Renal cortex interstitium (tissue), 15 donors: Measurements from ENCODE around the gene BEAN1. TPM values are rescaled to one million over a fixed set of nuclear protein-coding genes. Genes with fewer than 3 reads are reported as not detected.

Experiments used
- DNase-seq, 11 donors: peaks; one replicate each; pipeline ENCODE4 v3.0.0-alpha.2; 2013; ENCODE audit warnings: low read depth in 9 of 11, low spot score in 4 of 11; ENCODE audit errors: extremely low read depth in 1 of 11
- long read RNA-seq, 16 experiments: transcript quantifications; one replicate each; lab custom pipeline, GENCODE V29; 2026
- polyA plus RNA-seq, 3 donors: library from polyadenylated mRNA; unstranded; fragments of 120-200 nt; gene quantifications; one replicate each; pipeline ENCODE4 v1.2.1, GENCODE V29; 2013; ENCODE audit not compliant: insufficient read length in 3 of 3

The BEAN1 gene
- 1 to 10 TPM; 1.4 to 2.7 (median 1.7) TPM for polyA plus RNA-seq
- long read RNA-seq, donor 1, partial matches to known transcripts = 0 of 1 reads
- long read RNA-seq, donor 1, other reads (novel, unspliced or antisense) = 0 of 1 reads
- long read RNA-seq, donor 2 = 0 reads
- long read RNA-seq, donor 3 = 0 reads
- long read RNA-seq, donor 4 = 0 reads
- long read RNA-seq, donor 5 = 0 reads
- long read RNA-seq, donor 6 = 0 reads
- long read RNA-seq, donor 7 = 0 reads
- long read RNA-seq, donor 8 = 0 reads
- long read RNA-seq, donor 9 = 0 reads
- long read RNA-seq, donor 10 = 0 reads
- long read RNA-seq, donor 11 = 0 reads
- long read RNA-seq, donor 12 = 0 reads
- long read RNA-seq, donor 13 = 0 reads
- long read RNA-seq, donor 14 = 0 reads
- long read RNA-seq, donor 15 = 0 reads
- long read RNA-seq, donor 16, partial matches to known transcripts = 9 of 17 reads
- long read RNA-seq, donor 16, other reads (novel, unspliced or antisense) = 8 of 17 reads

- DNase-seq = peak in 3 of 11 donors; percentile 31 to 51 (median 48)
Observed at GRCh38 chr16:66427036-66427860, at the start of gene BEAN1. BEAN1 (plus strand) TSS chr16:66427295; CDS start chr16:66437677, 10,382 bp downstream.

- no peak for DNase-seq
Observed at GRCh38 chr16:66377324-66377723, 49.8 kb upstream of the BEAN1 start.

- no peak for DNase-seq
Observed at GRCh38 chr16:66378741-66379570, 48.1 kb upstream of the BEAN1 start.

GRCh38 chr16:66379571-66379941 lies 47.5 kb upstream of the BEAN1 start:
- no peak for DNase-seq

GRCh38 chr16:66380421-66380820 lies 46.7 kb upstream of the BEAN1 start:
- DNase-seq = no peak

- DNase-seq = no peak
Observed at GRCh38 chr16:66381585-66382170, 45.4 kb upstream of the BEAN1 start.

GRCh38 chr16:66382171-66382965 lies 44.7 kb upstream of the BEAN1 start:
- DNase-seq = no peak

- DNase-seq = no peak
Observed at GRCh38 chr16:66382966-66383299, 44.2 kb upstream of the BEAN1 start.

- no peak for DNase-seq
Observed at GRCh38 chr16:66383551-66383950, 43.5 kb upstream of the BEAN1 start.

- no peak for DNase-seq
Observed at GRCh38 chr16:66385415-66385814, 41.7 kb upstream of the BEAN1 start.

GRCh38 chr16:66386629-66387622 lies 40.2 kb upstream of the BEAN1 start:
- DNase-seq = no peak

GRCh38 chr16:66387817-66388332 lies 39.2 kb upstream of the BEAN1 start:
- no peak for DNase-seq

- no peak for DNase-seq
Observed at GRCh38 chr16:66388350-66389139, 38.5 kb upstream of the BEAN1 start.

GRCh38 chr16:66389256-66390176 lies 37.6 kb upstream of the BEAN1 start:
- no peak for DNase-seq
